HL-60 (cell line): ENCODE measurements around the gene HAVCR2.

Experiments
- SPI1 ChIP-seq: IDR thresholded peaks from 2 replicates; pipeline ENCODE4 v1.6.1; 2012; ENCODE audit warnings: low read depth, mild to moderate bottlenecking, borderline replicate concordance
- TF ChIP-seq, protein P1 (sequence below): IDR thresholded peaks from one replicate; pipeline ENCODE4 v1.5.1; 2011; ENCODE audit warnings: low read length, control low read depth, inconsistent platforms; ENCODE audit not compliant: insufficient read depth

GRCh38 chr5:157121709-157122108 is 12.9 kb upstream of the HAVCR2 start:
- TF ChIP-seq, protein P1, sequence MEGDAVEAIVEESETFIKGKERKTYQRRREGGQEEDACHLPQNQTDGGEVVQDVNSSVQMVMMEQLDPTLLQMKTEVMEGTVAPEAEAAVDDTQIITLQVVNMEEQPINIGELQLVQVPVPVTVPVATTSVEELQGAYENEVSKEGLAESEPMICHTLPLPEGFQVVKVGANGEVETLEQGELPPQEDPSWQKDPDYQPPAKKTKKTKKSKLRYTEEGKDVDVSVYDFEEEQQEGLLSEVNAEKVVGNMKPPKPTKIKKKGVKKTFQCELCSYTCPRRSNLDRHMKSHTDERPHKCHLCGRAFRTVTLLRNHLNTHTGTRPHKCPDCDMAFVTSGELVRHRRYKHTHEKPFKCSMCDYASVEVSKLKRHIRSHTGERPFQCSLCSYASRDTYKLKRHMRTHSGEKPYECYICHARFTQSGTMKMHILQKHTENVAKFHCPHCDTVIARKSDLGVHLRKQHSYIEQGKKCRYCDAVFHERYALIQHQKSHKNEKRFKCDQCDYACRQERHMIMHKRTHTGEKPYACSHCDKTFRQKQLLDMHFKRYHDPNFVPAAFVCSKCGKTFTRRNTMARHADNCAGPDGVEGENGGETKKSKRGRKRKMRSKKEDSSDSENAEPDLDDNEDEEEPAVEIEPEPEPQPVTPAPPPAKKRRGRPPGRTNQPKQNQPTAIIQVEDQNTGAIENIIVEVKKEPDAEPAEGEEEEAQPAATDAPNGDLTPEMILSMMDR: no peak
- no peak for TF ChIP-seq SPI1
